ENCODE measurements around the gene SUPT20HL2. TPM values are rescaled to one million over a fixed set of nuclear protein-coding genes. Genes with fewer than 3 reads are reported as not detected.
"Not testable (repeated sequence)": the region's sequence is repeated elsewhere in the genome, so short reads cannot be mapped to it uniquely, and the experiment has no call there.

SUPT20HL2 gene
- not detected in 2 replicates for total RNA-seq (2014; rRNA removed; shearing (Covaris generic); ENCODE audit: low replicate concordance)

DNA sequence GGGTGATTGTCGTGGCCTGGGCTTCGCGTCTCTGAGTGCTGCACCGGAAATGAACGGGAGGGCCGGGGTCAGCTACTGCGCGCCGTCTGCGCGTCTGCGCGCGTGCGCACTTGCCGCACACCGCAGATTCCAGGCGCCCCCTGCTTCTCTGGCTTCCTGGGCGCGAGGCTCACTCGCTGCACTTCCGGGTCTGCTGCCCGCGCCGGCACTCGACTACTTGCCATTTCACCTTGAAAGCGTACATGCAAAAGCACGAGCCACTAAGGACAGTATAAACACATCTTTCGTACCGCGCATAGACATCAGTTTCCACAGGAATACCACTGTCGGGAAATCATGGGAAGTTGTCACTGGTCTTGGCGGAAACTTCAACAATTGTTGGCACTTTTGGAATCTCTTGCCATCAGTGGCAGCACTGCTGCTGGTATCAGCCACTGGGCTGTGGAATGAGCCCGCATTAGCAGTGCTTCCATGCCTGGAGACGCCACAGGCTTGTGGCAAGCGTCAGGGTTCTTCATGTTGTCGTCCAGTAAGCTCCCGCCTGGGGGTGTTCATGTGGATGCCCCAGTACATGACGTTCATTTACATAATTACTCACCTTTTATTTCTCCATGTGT is at the start of gene SUPT20HL2:
TSS of gene SUPT20HL2 (minus strand) at position 51 of the 617 bp plus-strand sequence. CDS start 754 bp downstream, outside the sequence.
- no peaks in the 10 kb centered on the region for H3K36me3 ChIP-seq
- no peak within 1 kb of the TSS for H3K4me3 ChIP-seq
- no peaks in the 10 kb centered on the region for H3K9me3 ChIP-seq
- H3K27me3 ChIP-seq: no peaks in the 10 kb centered on the region
- DNase-seq: no peak

DNA sequence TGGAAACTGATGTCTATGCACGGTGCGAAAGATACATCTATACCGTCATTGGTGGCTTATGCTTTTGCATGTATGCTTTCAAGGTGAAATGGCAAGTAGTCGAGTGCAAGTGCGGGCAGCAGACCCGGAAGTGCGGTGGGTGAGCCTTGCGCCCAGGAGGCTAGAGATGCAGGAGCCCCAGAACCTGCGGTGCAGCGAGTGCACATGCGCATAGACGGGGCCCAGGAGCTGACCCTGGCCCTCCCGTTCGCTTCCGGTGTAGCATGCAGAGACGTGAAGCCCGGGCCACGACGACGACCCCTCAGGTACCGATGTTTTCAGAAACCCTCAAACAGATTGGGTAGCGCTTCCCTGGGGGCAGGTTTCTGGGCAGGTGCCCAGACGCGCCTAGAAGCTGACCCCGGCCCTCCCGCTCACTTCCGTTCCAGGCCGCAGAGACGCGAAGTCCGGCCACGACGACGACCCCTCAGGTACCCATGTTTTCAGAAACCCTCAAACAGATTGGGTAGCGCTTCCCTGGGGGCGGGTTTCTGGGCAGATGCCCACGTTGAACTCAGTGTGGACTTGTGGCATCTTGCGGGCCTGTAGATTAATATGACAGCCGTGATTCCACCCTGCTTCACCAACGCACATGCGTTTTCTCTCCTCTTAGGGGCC is 48.3 kb upstream of the SUPT20HL2 start:
- not testable (repeated sequence) for H3K4me3 ChIP-seq, H3K9me3 ChIP-seq, DNase-seq, H3K27me3 ChIP-seq, H3K36me3 ChIP-seq

DNA sequence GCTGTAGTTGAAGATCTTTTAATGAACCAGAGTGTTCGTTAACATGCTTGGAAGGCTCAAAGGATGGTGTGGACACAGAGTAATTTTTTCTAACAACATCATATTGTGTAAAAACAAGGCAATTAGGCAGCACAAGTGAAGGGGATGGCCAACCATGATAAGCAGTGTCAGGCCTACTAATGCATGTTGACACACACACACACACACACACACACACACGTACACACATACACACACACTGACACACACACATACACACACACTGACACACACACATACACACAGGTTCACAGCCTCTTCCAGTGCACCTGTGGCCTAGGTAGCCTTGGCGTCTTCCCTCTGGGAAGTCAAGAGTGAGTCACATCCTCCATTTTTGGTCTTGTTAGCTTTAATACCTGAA is 46.4 kb upstream of the SUPT20HL2 start, which contains the start of gene SUPT20HL1:
TSS of gene SUPT20HL1 (plus strand) at position 368 of the 400 bp plus-strand sequence. CDS start 2,122 bp downstream, outside the sequence.
- no peak for DNase-seq
- H3K4me3 ChIP-seq: no peak within 1 kb of the TSS
- no peaks in the 10 kb centered on the region for H3K9me3 ChIP-seq
- H3K36me3 ChIP-seq: no peaks in the 10 kb centered on the region
- H3K27me3 ChIP-seq: no peaks in the 10 kb centered on the region

DNA sequence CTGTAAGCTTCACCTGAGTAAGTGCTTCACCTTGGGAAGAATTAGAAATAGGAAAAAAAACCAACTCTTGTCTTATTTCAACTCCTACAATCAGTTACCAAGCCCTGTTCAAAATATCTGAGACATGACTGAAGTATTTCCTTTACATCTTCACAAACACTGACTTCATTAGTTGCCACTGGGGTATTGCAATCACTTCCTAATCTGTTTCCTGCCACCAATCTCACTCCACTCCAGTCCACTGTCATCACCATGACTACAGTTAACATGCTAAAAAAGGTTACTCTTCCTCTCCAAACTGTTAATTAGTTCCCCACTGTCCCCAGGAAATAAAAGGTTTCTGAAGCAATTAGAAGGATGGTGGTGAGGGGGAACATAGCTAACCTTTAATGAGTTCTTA is 43.2 kb upstream of the SUPT20HL2 start:
- Histone ChIP-seq H3K4me3 (no peak overlapping the region), H3K36me3 (no peaks in the 10 kb centered on the region), H3K9me3 (no peaks in the 10 kb centered on the region), H3K27me3 (no peaks in the 10 kb centered on the region)
- DNase-seq: no peak

DNA sequence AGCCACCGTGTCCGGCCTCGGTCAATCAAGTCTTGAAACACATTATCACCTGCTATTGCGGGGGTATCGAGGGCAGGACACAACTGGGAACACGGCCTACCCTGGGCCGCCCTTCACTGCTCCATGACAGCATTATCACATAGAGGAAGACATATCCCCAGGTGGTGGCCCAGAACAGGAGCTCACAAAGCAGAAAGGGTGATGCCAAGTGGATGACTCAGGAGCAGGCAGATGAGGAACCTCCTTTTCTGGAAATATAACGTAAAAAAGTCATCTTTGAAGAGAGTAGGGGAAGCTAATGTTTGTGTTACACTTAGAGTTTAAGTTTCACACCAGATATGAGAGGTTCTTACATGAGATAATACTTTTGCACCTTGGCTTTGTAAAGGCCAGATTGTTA is 41.2 kb upstream of the SUPT20HL2 start:
- Histone ChIP-seq H3K4me3 (no peak overlapping the region), H3K36me3 (no peaks in the 10 kb centered on the region), H3K27me3 (no peaks in the 10 kb centered on the region), H3K9me3 (no peaks in the 10 kb centered on the region)
- DNase-seq: peak; percentile 37

DNA sequence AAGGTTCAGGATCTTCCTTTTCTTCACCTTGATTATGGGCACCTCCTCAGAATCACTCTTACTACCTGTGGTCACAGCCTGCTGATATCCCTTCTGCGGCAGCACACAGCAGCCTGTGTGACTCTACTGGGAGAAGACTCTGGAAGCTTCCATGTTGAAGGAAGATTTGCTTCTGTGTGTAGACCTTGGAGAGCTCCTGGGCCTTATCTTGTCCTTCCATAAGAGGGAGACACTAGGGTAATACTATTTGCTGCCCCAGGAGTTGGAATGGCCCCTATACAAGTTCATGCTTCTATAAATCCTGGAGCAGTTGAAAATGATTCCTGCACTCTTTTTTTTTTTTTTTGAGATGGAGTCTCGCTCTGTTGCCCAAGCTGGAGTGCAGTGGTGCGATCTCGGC is 36.3 kb upstream of the SUPT20HL2 start:
- Histone ChIP-seq H3K27me3 (no peaks in the 10 kb centered on the region), H3K36me3 (no peaks in the 10 kb centered on the region), H3K9me3 (no peaks in the 10 kb centered on the region), H3K4me3 (no peak overlapping the region)
- no peak for DNase-seq

DNA sequence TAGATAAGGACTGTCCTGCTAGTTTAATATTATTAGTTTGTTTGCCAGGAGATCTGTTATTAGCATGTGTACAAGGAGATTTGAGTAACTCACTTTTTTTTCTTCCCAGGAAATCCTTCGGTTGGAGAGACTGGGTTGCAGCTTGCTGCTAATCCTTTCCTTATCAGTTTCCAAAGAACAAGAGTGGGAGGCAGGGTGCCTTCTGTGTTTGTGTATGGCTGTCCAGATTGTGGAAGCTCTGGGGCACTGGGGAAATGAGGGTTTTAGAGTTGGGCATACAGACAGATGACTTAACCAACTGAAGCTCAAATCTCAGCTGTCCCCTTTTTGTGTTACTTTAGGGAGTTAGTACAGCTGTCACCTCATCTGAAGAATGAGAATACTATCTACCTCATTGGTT is 34.0 kb upstream of the SUPT20HL2 start:
- no peaks in the 10 kb centered on the region for H3K27me3 ChIP-seq
- H3K36me3 ChIP-seq: no peaks in the 10 kb centered on the region
- no peaks in the 10 kb centered on the region for H3K9me3 ChIP-seq
- no peak for DNase-seq
- H3K4me3 ChIP-seq: no peak overlapping the region

DNA sequence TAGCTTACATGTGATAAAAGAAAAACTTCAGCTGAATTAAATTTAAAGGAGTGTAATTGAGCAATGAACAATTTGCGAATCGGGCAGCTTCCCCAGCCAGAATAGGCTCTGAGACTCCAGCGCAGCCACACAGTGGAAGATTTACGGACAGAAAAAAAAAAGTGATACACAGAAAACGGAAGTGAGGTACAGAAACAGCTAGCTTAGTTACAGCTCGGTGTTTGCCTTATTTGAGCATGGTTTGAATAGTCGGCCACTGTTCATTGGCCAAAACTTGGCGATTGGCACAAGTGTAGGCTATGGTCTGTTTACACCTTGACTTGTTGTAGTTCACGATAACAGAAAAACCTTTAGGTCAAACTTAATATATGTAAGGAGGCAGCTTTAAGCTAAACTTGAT is 29.9 kb upstream of the SUPT20HL2 start:
- no peaks in the 10 kb centered on the region for H3K36me3 ChIP-seq
- DNase-seq: no peak
- H3K9me3 ChIP-seq: no peaks in the 10 kb centered on the region
- no peak overlapping the region for H3K4me3 ChIP-seq
- no peaks in the 10 kb centered on the region for H3K27me3 ChIP-seq

DNA sequence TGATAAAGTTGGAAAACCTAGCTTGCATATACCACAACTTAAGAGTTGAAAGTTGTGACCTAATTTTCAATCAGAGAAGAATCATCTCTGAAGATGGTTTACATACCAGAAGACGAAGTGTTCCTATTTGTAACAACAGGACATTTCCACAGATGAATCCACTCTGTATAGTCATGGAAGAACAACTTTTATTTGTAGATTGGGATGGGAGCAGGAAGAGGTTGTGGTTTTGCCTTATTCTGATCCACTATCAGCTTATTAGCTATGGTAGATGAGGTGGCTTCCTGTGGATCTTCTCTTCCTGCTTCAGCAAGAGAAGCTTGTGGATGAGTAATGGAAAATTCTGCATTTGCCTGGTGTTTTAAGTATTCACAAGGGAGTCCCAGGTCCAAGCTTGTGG is 27.9 kb upstream of the SUPT20HL2 start:
- H3K9me3 ChIP-seq: no peaks in the 10 kb centered on the region
- DNase-seq: peak; percentile 4
- H3K4me3 ChIP-seq: no peak overlapping the region
- H3K36me3 ChIP-seq: no peaks in the 10 kb centered on the region
- H3K27me3 ChIP-seq: no peaks in the 10 kb centered on the region

DNA sequence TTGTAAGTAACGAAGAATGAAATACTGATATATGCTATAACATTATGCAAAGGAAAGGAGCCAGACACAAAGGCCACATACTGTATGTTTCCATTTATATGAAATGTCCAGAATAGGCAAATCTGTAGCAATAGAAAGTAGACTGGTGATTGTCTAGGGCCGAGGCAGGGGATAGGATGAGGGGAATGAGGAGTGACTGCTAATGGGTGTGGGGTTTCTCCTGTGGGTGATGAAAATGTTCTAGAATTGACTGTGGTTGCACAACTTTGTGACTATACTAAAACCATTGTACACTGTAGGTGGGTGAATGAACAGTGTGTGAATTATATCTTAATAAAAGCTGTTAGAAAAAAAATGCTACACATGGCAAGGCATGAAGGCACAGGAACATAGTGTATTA is 26.6 kb upstream of the SUPT20HL2 start:
- no peaks in the 10 kb centered on the region for H3K27me3 ChIP-seq
- no peak for DNase-seq
- H3K36me3 ChIP-seq: no peaks in the 10 kb centered on the region
- no peaks in the 10 kb centered on the region for H3K9me3 ChIP-seq
- H3K4me3 ChIP-seq: no peak overlapping the region

DNA sequence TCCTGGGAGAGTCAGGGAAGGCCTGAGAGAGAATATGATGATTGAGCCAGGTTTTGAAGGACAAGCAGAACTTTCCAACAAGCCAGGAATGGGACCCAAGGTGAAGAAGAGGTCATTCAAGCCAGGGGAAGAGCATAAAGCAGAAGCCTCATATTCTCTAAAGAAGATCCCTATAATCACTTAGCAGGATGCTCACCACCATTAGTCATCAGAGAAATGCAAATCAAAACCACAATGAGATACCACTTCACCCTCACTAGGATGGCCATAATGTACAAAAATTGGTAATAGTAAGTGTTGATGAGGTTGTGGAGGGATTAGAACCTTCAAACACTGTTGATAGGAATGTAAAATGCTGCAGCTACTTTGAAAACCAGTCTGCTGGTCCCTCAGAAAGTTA is 26.0 kb upstream of the SUPT20HL2 start:
- no peak for DNase-seq
- no peaks in the 10 kb centered on the region for H3K27me3 ChIP-seq
- H3K36me3 ChIP-seq: no peaks in the 10 kb centered on the region
- H3K4me3 ChIP-seq: no peak overlapping the region
- no peaks in the 10 kb centered on the region for H3K9me3 ChIP-seq

DNA sequence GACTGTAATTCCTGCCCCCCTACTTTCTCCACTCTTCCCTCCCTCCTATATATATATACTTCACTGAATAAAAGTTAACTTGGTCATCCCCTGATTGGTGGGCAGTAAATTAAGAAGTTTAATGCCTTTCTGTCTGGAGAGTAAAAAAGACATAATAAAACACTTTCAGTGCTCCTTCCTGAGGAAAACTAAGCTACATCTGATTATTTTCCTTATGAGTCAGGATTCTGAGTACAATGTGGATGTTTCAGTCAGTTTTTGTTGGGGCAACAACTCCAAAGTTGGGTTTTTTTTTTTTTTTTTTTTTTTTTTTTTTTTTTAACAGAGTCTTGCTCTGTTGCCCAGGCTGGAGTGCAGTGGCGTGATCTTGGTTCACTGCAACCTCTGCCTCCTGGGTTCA is 22.0 kb upstream of the SUPT20HL2 start:
- no peak for DNase-seq
- H3K36me3 ChIP-seq: no peaks in the 10 kb centered on the region
- H3K4me3 ChIP-seq: no peak overlapping the region
- H3K9me3 ChIP-seq: no peaks in the 10 kb centered on the region
- H3K27me3 ChIP-seq: no peaks in the 10 kb centered on the region

DNA sequence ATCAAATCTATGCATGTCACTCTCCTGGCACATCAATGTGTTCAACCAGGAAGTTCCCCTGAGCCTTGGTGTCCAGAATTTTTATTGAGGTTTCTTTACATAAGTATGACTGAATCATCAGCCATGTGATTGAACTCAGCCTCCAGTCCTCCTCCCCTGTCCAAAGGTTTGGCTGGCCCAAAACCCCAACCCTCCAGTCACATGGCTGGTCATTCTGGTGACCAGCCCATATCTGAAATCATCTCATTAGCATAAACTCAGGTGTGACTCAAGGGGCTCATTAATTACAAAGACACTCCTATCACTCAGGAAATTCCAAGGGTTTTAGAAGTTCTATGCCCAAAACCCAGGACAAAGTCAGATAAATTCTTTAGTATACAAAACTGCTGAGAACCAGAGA is 20.6 kb upstream of the SUPT20HL2 start:
- Histone ChIP-seq H3K36me3 (no peaks in the 10 kb centered on the region), H3K4me3 (no peak overlapping the region), H3K27me3 (no peaks in the 10 kb centered on the region), H3K9me3 (no peaks in the 10 kb centered on the region)
- no peak for DNase-seq

DNA sequence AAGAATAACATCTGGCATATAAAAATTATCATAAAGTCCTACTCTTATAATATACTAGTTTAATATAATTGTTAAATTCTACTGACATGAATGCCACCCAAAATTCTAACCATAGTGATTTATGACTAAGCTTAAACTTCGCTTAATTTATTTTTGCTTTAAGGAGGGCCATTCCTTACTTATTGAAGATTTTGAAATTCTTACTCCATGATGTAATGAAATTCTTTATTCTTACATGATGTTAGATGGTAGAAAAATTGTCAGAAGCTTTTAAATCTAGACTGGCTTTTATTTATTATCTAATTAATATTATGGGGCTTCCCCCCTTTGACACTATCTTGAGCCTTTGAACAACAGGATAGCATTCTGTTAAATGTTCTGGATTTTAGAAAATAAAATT is 19.5 kb upstream of the SUPT20HL2 start:
- Histone ChIP-seq H3K36me3 (no peaks in the 10 kb centered on the region), H3K27me3 (no peaks in the 10 kb centered on the region), H3K9me3 (no peaks in the 10 kb centered on the region), H3K4me3 (no peak overlapping the region)
- DNase-seq: no peak

DNA sequence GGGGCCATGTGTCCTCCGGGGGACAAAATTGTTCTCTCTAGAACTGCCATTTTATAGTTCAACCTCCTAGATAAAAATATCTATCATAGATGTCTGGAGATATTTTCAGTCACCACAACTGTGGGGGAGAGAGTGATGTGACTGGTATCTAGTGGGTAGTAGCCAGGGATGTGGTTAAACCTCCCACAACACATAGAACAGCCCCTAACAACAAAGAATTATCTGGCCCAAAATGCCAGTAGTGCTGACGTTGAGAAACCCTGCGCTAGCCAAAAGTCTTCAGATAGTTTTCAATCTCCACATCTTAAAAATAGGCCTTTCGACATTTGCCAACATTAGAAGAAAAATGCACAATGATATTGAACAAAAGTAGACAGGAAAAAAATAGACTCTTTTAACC is 19.0 kb upstream of the SUPT20HL2 start:
- no peaks in the 10 kb centered on the region for H3K36me3 ChIP-seq
- H3K4me3 ChIP-seq: no peak overlapping the region
- DNase-seq: no peak
- H3K27me3 ChIP-seq: no peaks in the 10 kb centered on the region
- H3K9me3 ChIP-seq: no peaks in the 10 kb centered on the region

DNA sequence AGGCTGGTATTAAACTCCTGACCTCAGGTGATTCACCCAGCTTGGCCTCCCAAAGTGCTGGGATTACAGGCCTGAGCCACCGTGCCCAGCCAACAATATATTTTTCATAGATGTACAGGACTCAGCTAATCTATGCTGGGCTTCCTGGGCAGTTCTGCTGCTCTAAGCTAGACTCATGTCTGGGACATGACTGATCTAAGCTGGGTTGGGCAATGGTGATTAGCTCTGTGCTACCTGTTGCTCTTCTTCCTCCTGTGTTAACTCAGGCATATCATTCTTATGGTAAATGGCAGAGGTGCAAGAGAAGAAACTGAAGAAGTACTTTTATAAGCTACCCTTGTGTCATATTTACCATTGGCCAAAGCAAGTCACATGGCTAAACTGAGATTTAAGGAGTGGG is 11.4 kb upstream of the SUPT20HL2 start:
- Histone ChIP-seq H3K36me3 (no peaks in the 10 kb centered on the region), H3K9me3 (peaks cover 2% of the 10 kb centered on the region; the same call in 1 of the 2 replicates), H3K4me3 (no peak overlapping the region), H3K27me3 (no peaks in the 10 kb centered on the region)
- no peak for DNase-seq

DNA sequence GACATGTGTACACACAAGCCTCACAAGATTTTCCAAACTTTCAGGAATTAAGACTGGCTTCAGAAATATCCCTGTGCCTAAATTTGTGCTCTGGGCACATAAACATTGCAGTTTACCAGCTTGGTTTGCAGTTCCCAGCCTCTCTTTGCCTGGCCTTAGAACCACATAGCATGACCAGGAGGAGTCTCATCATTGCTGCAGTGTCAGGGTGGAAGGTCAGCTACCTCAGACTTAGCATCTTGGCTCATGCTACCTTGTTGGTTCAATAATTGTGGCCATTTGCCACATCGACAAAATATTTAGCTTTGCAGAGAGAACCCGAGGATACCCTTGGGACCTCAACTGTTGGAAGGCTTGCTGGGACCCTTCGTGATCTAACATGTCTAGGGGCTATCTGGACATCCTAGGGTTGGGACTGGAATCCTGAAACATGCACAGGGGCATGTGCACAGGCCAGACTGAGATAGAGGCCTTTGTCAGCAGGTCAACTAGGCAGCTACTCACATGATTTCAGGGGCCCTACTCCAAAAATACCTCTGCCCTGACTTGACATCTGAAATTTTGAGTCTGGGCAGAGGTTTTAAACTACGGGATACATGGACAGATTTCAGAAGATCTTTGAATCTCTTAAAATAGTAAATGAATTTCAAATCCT is 8.0 kb upstream of the SUPT20HL2 start:
- no peak for DNase-seq
- H3K4me3 ChIP-seq: no peak overlapping the region
- H3K36me3 ChIP-seq: no peaks in the 10 kb centered on the region
- H3K27me3 ChIP-seq: no peaks in the 10 kb centered on the region
- peaks cover 2% of the 10 kb centered on the region; the same call in 1 of the 2 replicates for H3K9me3 ChIP-seq

DNA sequence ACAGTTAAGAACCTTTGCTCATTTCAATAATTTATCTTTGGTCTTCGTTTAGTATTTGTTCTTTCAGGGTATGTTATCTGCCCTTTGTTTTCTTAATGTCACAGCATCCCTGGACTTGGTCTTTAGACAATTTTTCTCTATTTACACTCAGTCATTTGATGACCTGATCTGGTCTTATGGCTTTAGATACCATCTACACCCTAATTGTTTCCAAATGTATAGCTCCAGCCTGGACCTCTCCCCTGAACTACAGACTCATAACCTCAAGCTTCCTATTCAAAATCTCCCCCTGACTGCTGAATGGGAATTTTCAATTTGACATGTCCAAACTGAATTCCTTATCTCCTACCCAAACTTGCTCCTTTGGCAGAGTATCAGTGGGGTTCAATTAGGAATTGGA is 3.7 kb upstream of the SUPT20HL2 start:
- no peaks in the 10 kb centered on the region for H3K36me3 ChIP-seq
- no peak overlapping the region for H3K4me3 ChIP-seq
- no peaks in the 10 kb centered on the region for H3K9me3 ChIP-seq
- no peak for DNase-seq
- H3K27me3 ChIP-seq: no peaks in the 10 kb centered on the region

Data from MG63 (cell line).